Suprapubic skin (tissue), 3 donors: ENCODE results near the gene PARK7.

Experiments
- CTCF ChIP-seq, 2 donors: fragments of 200-600 bp in 1 of 2; fragments of 450-650 bp in 1 of 2; sonication (generic) in 1 of 2; IDR thresholded peaks; one replicate each; pipeline ENCODE4 v1.5.1; 2016 to 2019; ENCODE audit warnings: antibody characterized with exemption in 2 of 2, mild to moderate bottlenecking in 1 of 2, moderate library complexity in 1 of 2
- EP300 ChIP-seq: sonication (generic); formaldehyde crosslinking; IDR thresholded peaks from one replicate; pipeline ENCODE4 v1.6.1; 2017; ENCODE audit warnings: antibody characterized with exemption

GRCh38 chr1:8011923-8012858 is 50.7 kb downstream of the PARK7 start:
- TF ChIP-seq EP300 = no peak
- no peak for TF ChIP-seq CTCF (IDR thresholded peaks at IDR 0.05)
